ENCODE measurements around the gene SLC22A15.
"Not testable (repeated sequence)": the region's sequence is repeated elsewhere in the genome, so short reads cannot be mapped to it uniquely, and the experiment has no call there.

Gene SLC22A15

DNA sequence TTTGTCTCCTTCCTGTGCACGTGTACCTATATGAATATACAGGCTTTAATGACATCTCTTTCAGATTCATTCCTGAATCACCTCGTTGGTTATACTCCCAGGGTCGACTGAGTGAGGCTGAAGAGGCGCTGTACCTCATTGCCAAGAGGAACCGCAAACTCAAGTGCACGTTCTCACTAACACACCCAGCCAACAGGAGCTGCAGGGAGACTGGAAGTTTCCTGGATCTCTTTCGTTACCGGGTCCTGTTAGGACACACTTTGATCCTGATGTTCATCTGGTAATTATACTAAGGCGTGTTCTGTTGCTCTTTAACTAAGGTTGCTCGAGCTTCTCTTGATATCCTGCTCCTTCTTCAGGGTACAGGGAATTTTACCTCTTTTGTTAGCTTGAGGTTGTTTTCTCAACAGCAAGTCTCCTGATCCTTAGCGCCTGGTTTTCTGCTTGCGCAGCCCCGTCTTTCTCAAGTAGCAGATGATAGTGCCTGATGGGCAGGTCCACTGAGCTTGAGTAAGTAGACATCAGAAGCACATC is 55.1 kb downstream of the SLC22A15 start:
- DNase-seq (ENCODE audit: low read depth in 4 of 4, low spot score in 1 of 4), result no peak

DNA sequence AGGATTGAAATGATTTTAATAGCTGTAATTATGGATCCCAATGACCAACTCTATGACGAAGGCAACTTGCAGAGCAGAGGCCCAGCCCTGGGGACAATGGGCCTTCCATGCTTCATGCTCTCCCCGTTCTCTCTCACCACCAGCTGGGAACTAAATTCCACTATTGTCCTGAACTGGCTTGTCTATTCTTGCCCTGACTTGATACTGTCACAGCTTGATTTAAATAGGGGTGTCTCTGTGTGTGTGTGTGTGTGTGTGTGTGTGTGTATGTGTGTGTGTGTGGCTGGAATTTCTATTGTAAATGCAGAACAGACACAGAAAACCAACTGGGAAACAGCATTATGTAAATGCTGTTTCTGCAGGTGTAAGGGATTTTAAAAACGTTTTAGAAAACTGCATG is 57.0 kb downstream of the SLC22A15 start:
- no peak for DNase-seq (ENCODE audit: low read depth in 4 of 4, low spot score in 1 of 4)

DNA sequence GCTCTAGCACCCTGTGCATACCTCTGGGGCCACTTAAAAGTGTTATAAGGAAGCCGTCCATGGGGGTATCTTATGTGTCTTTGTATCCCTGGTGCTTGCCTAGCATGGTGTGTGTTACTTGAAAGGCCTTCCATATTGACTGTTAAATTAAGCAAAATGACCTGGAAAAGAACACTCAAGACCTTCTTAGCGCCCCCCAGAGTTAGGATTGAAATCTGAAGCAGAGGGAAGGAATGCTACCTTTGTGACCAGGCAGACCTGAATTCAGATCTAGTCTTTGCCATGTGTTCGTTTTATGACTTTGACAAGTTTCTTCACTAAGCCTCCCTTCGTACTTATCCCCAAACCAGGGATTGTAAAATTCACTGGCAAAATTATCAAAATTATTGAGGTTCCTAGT is 59.9 kb downstream of the SLC22A15 start:
- DNase-seq (ENCODE audit: low read depth in 4 of 4, low spot score in 1 of 4), result no peak

DNA sequence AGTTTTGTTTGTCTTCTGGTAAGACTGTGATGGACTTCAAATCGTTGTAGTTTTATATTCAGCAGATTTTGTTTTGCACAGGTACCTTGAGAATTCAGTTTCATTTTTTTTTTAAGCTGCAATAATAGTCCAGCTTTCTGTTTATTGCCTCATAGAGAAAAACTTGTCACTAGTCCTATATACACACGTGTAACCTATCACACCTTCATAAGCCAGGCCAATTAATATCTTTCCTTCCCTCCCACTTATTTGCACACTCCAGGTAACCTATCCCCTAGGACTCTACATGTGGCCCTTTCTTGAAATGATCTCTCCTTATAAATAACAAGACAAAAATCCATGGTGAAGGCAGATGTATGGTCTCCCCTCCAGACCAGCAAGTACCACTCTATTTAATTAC is 62.4 kb downstream of the SLC22A15 start:
- no peak for DNase-seq (ENCODE audit: low read depth in 4 of 4, low spot score in 1 of 4)

DNA sequence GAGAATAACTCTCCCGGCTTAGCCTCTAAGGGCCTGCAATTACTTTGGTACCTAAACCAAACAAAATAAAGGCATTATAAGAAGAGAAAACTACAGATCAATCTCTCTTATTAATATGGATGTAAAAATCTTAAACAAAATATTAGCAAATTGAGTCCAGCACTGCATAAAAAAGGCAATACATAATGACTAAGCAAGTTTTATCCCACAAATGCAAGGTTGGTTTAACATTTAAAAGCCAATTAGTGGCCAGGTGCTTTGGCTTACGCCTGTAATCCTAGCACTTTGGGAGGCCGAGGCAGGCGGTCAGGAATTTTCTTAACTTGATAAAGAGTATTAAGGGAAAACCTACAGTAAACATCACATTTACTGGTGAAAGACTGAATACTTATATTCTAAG is 67.8 kb downstream of the SLC22A15 start:
- DNase-seq (ENCODE audit: low read depth in 4 of 4, low spot score in 1 of 4), result no peak

GRCh38 chr1:116046933-116047332 is 70.6 kb downstream of the SLC22A15 start:
- not testable (repeated sequence) for DNase-seq (ENCODE audit: low read depth in 4 of 4, low spot score in 1 of 4)

- not testable (repeated sequence) for DNase-seq (ENCODE audit: low read depth in 4 of 4, low spot score in 1 of 4)
Measured at GRCh38 chr1:116051896-116052295, 75.6 kb downstream of the SLC22A15 start.

- DNase-seq (ENCODE audit: low read depth in 4 of 4, low spot score in 1 of 4), result no peak
Measured at GRCh38 chr1:116062201-116062600, 85.9 kb downstream of the SLC22A15 start.

- DNase-seq (ENCODE audit: low read depth in 4 of 4, low spot score in 1 of 4), result no peak
Measured at GRCh38 chr1:116064616-116065015, 88.3 kb downstream of the SLC22A15 start.

- DNase-seq (ENCODE audit: low read depth in 4 of 4, low spot score in 1 of 4), result no peak
Measured at GRCh38 chr1:116066868-116067565, 90.7 kb downstream of the SLC22A15 start.

DNA sequence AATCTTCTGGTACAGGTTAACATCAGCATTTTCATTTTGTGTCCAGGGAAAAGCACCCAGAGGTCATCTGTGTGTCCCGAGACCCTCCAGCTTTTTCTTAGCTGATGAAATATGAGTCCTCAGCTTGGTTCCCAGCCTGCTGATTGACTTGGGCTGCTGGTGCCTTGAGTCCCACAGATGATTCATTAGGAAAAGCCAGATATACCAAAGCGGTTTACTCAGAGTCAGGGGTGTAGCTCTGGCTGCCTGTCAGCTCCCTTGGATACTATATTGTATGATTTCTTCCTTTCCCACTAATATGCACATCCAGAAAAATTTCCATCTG is 91.2 kb downstream of the SLC22A15 start:
- no peak for DNase-seq (ENCODE audit: low read depth in 4 of 4, low spot score in 1 of 4)

DNA sequence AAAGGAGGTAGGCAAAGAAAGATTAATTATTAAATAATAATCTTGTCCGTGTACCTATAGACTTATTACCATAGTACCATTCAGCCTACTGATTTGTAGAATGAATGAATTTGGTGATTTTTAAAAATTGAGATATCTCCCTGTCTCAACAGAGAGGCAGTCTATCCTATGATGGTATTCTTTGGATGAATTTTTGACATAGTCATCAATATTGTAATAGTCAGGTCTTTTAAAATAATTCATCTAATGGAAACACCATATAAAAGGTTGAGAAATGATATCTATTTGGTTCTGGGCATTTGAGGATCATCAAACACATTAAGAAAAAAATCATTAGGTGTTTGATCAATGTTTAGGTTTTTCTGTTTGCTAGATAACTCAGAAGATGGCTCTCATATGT is 99.3 kb downstream of the SLC22A15 start:
- DNase-seq (ENCODE audit: low read depth in 4 of 4, low spot score in 1 of 4), result no peak

DNA sequence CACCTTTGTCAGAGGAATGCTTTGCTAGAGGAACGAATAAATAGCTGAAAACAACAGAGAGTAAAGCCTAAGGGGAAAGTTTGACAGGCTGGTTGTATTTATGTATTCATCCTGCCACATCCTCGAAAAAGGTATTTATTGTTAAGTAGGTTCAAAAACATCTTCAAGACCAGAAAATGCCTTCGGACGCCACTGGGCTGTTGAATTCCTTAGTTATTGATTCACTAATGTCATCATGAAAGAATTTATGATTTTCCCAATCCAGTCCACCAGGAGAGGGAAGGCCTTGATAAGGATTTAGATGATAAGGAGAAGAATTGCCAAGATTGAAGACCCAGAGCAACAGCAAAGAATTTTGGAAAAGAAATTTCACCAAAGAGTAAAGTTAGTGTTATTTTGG is 99.7 kb downstream of the SLC22A15 start:
- no peak for DNase-seq (ENCODE audit: low read depth in 4 of 4, low spot score in 1 of 4)

- DNase-seq (ENCODE audit: low read depth in 4 of 4, low spot score in 1 of 4), result no peak
Measured at GRCh38 chr1:116076831-116077230, 100.5 kb downstream of the SLC22A15 start.

GRCh38 chr1:116078699-116079223 is 102.4 kb downstream of the SLC22A15 start:
- no peak for DNase-seq (ENCODE audit: low read depth in 4 of 4, low spot score in 1 of 4)

DNA sequence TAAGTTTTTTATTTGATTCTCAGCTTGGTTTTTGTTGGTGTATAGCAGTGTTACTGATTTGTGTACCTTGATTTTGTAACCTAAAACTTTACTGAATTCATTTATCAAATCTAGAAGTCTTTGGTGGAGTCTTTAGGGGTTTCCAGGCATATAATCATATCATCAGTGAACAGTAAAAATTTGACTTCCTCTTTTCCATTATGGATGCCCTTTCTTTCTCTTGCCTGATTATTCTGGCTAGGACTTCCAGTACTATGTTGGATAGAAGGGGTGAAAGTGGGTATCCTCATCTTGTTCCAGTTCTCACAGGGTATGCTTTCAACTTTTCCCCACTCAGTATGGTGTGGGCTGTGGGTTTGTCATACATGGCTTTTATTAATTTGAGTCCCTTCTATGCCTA is 111.3 kb downstream of the SLC22A15 start:
- DNase-seq (ENCODE audit: low read depth in 4 of 4, low spot score in 1 of 4), result no peak

- no peak for DNase-seq (ENCODE audit: low read depth in 4 of 4, low spot score in 1 of 4)
Measured at GRCh38 chr1:116089870-116090269, 113.6 kb downstream of the SLC22A15 start.

GRCh38 chr1:116091083-116091482 is 114.8 kb downstream of the SLC22A15 start:
- no peak for DNase-seq (ENCODE audit: low read depth in 4 of 4, low spot score in 1 of 4)

GRCh38 chr1:116092752-116093489 is 116.6 kb downstream of the SLC22A15 start:
- DNase-seq (ENCODE audit: low read depth in 4 of 4, low spot score in 1 of 4), result no peak

- DNase-seq (ENCODE audit: low read depth in 4 of 4, low spot score in 1 of 4), result no peak
Measured at GRCh38 chr1:116095027-116095426, 118.7 kb downstream of the SLC22A15 start.

DNA sequence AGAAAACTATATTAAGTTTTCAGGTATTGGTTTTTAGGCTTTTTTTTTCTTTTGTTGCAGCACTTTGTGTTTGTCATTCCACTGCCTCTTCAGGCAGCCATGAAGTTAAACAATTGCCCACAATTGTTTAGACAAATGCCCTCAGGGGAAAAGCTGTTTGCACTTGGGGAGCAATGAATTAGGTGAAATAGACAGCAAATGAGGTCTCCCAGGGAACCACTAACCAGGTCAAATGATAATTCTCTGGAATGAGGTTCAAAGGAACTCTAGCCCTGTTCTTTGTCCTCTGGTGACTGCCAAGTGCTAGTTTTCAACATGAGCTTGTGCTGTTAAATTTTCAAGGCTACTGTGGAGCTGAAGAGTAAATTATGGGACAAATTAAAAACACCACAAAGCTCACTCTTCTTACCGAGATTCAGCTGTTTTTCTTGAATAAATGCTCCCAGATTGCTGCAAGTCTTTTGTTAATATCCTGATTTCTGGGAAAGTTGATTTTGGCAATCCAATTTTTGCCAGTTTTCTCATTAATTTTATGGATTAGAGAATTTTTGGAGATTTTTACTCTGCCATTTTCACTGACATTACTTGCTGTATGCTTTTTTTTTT is 119.8 kb downstream of the SLC22A15 start:
- no peak for DNase-seq (ENCODE audit: low read depth in 4 of 4, low spot score in 1 of 4)

DNA sequence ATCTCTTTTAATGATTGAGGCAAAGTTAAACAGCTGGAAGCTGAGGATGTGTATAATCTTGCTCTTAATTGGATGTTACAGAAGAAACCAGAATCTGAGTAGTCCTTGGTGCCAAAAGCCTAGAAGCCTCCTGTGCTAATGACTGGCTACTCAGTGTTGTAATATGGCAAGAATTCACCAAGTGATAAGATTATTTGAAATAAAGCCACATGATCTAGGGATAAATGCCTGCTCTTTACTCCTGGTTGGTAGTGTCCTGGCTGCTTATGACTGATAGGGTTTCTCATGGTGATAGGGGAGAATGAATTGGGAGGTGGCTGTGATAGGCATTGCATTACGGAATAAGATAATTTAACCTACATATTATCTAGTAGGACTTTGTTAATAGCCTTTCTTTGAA is 121.3 kb downstream of the SLC22A15 start:
- DNase-seq (ENCODE audit: low read depth in 4 of 4, low spot score in 1 of 4), result no peak

All from stimulated activated CD4-positive, alpha-beta T cell treated with anti-CD3 and anti-CD28 coated beads, Interleukin-1b, Interleukin-23, amount 100 ng/mL, for 24 hours (primary cell).